ENCODE measurements around the gene LPO. TPM values are rescaled to one million over a fixed set of nuclear protein-coding genes. Genes with fewer than 3 reads are reported as not detected.

LPO gene
- total RNA-seq, 1 donor from 2014 or later, result 0.17 TPM

DNA sequence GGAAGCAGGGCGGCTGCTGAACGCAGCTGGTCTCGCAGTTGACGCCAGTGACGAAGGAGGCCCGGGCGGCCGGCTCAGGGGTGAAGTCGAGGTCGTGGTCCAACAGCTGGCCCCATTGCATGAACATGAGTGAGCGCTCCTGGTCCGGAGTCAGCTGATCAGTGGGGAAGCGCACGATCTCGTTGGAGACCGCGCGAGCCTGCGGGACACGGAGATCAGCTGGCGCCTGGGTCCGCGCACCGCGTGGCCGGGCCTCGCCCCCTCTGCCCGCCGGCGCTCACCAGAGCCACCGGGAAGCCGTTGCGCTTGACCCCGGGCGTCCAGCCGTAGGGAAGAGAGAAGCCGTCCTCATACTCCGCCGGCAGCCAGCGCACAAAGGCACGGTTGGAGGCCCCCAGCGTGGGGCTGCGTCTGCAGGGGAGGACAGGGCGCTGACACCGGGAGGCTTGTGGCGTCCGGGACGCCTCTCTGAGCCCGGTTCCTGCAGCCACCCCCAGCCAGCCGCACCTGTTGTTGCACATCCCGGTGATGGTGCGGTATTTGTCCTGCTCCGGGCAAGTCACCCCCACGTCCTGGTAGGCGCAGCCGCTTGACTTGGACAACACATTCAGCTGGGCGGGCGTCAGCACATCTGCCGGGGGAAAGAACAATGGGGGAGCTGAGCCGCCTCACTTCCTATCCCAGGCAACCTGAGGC is 40.8 kb downstream of the LPO start:
- DNase-seq (ENCODE audit: low read depth), result no peak
- no peaks in the 10 kb centered on the region for H3K36me3 ChIP-seq (ENCODE audit: control insufficient read depth, insufficient read depth, low read length)
- peak overlapping the region; percentile 4 for H3K4me3 ChIP-seq (ENCODE audit: low read depth, low read length)
- H3K27me3 ChIP-seq (ENCODE audit: control insufficient read depth, insufficient read depth, low read length), result peaks cover 36% of the 10 kb centered on the region
- TF ChIP-seq, protein P1, sequence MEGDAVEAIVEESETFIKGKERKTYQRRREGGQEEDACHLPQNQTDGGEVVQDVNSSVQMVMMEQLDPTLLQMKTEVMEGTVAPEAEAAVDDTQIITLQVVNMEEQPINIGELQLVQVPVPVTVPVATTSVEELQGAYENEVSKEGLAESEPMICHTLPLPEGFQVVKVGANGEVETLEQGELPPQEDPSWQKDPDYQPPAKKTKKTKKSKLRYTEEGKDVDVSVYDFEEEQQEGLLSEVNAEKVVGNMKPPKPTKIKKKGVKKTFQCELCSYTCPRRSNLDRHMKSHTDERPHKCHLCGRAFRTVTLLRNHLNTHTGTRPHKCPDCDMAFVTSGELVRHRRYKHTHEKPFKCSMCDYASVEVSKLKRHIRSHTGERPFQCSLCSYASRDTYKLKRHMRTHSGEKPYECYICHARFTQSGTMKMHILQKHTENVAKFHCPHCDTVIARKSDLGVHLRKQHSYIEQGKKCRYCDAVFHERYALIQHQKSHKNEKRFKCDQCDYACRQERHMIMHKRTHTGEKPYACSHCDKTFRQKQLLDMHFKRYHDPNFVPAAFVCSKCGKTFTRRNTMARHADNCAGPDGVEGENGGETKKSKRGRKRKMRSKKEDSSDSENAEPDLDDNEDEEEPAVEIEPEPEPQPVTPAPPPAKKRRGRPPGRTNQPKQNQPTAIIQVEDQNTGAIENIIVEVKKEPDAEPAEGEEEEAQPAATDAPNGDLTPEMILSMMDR (IDR thresholded peaks at IDR 0.05; ENCODE audit: insufficient read depth, low read length, poor library complexity, severe bottlenecking), result no peak

- H3K4me3 ChIP-seq (ENCODE audit: low read depth, low read length), result no peak overlapping the region
- TF ChIP-seq, protein P1 (IDR thresholded peaks at IDR 0.05; ENCODE audit: insufficient read depth, low read length, poor library complexity, severe bottlenecking), result no peak
These were observed 41.5 kb downstream of the LPO start for GRCh38 chr17:58279736-58280479.

DNA sequence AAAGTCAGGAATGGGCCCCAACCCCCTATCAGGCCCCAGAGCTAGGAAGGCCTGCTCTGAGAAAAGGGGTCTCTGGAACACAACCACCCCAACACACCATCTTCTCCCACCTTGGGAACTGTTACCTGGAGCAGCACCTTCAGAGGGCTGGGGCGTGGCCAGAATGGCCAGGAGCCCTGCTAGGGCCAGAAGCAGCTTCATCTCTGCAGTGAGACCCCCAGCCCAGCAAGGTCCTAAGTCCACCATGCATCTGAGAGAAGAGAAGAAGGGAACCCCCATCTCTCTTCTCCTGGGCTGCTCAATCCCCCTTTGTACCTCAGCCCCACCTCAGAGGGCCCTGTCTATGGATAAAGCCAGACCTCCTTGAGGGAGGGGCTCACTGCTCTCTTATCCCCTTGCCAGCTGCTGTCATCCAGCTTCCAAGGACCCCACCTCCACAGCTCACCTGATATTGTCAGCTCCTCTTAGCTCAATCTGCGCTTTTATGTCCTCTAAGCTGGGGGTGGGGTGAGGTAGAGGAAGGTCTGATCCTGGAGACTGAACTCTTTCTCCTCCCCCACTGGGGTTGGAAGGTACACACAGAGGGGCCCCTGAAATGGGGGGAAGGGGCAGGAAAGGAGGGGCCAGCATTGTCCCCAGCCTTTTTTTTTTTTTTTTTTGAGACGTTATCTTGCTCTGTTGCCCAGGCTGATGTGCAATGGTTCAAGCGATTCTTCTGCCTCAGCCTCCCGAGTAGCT is 42.3 kb downstream of the LPO start, which contains the start of gene MPO:
MPO (minus strand) TSS at position 456 of the 738 bp plus-strand sequence; CDS start at position 279, 177 bp downstream.
- H3K27me3 ChIP-seq (ENCODE audit: control insufficient read depth, insufficient read depth, low read length), result peaks cover 36% of the 10 kb centered on the region
- DNase-seq (ENCODE audit: low read depth), result no peak
- no peak within 1 kb of the TSS for H3K4me3 ChIP-seq (ENCODE audit: low read depth, low read length)
- TF ChIP-seq, protein P1 (IDR thresholded peaks at IDR 0.05; ENCODE audit: insufficient read depth, low read length, poor library complexity, severe bottlenecking), result no peak
- no peaks in the 10 kb centered on the region for H3K36me3 ChIP-seq (ENCODE audit: control insufficient read depth, insufficient read depth, low read length)

More at GRCh38 chr17:58279736-58280479, 41.5 kb downstream of the LPO start:
- H3K36me3 ChIP-seq (ENCODE audit: control insufficient read depth, insufficient read depth, low read length), result no peaks in the 10 kb centered on the region
- DNase-seq (ENCODE audit: low read depth), result no peak
- H3K27me3 ChIP-seq (ENCODE audit: control insufficient read depth, insufficient read depth, low read length), result peaks cover 36% of the 10 kb centered on the region

- no peak overlapping the region for H3K4me3 ChIP-seq (ENCODE audit: low read depth, low read length)
- peaks cover 36% of the 10 kb centered on the region for H3K27me3 ChIP-seq (ENCODE audit: control insufficient read depth, insufficient read depth, low read length)
- TF ChIP-seq, protein P1 (IDR thresholded peaks at IDR 0.05; ENCODE audit: insufficient read depth, low read length, poor library complexity, severe bottlenecking), result no peak
- no peaks in the 10 kb centered on the region for H3K36me3 ChIP-seq (ENCODE audit: control insufficient read depth, insufficient read depth, low read length)
- no peak for DNase-seq (ENCODE audit: low read depth)
These were observed 43.2 kb downstream of the LPO start for GRCh38 chr17:58281511-58282011.

DNA sequence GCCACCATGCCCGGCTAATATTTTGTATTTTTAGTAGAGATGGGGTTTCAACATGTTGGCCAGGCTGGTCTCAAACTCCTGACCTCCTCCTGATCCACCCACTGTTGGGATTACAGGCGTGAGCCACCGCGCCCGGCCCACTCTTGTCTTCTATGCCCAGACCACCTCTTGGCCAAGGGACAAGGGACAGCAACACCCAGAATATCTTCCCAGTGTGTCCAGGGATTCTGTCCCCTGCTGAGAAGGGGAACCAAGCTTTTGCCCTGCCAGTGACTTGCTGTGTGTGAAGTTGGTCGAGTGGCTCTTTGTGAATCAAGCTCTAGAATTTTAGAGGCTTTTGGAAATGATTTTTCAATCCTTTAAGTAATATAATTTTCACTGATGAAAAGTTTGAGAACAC is 44.1 kb downstream of the LPO start:
- H3K4me3 ChIP-seq (ENCODE audit: low read depth, low read length), result no peak overlapping the region
- H3K27me3 ChIP-seq (ENCODE audit: control insufficient read depth, insufficient read depth, low read length), result peaks cover 35% of the 10 kb centered on the region
- TF ChIP-seq, protein P1 (IDR thresholded peaks at IDR 0.05; ENCODE audit: insufficient read depth, low read length, poor library complexity, severe bottlenecking), result no peak
- no peak for DNase-seq (ENCODE audit: low read depth)
- H3K36me3 ChIP-seq (ENCODE audit: control insufficient read depth, insufficient read depth, low read length), result no peaks in the 10 kb centered on the region

Data from kidney epithelial cell (primary cell).